NCI-H82 treated with DMSO at 0.1 percent for 48 hours (cell line): Measurements from ENCODE around the gene RPL31.
"Not testable (repeated sequence)": the region's sequence is repeated elsewhere in the genome, so short reads cannot be mapped to it uniquely, and the experiment has no call there.

Experiments
- DNase-seq: peaks from one replicate; lab custom pipeline; 2025; ENCODE audit not compliant: unreplicated experiment; lab: John Stamatoyannopoulos, UW

RPL31 gene

DNA sequence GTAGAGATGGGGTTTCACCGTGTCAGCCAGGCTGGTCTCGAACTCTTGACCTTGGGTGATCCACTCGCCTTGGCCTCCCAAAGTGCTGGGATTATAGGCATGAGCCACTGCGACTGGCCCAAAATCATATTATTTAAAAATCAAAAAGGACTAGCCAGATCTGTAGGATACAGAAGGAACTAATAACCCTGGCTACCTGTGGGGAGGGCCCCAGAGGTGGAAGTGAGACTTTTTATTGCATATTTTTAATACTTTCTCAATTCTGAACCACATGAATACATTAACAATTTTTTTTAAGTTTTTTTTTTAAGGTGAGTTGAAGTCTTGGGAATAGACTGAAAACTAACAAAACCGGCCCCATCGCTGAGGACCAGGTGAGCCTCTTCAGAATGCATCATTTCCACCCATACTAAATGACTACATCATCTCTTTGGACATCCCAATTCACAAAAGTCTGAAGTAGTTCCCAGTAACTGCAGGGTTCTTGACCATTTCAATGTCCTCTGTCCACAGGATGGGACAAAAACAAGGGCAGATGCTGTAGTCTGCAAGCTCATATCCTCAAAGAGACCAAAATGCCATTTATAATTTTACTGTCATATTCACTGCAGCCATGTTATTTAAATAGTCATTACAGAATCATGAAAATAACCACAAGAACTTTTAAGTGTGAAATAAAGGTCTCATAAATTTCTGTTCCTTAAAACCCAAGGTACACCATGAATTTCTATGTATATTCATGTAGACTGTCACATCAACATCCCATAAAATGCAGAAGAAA lies 21.4 kb downstream of the RPL31 start:
- no peak for DNase-seq

DNA sequence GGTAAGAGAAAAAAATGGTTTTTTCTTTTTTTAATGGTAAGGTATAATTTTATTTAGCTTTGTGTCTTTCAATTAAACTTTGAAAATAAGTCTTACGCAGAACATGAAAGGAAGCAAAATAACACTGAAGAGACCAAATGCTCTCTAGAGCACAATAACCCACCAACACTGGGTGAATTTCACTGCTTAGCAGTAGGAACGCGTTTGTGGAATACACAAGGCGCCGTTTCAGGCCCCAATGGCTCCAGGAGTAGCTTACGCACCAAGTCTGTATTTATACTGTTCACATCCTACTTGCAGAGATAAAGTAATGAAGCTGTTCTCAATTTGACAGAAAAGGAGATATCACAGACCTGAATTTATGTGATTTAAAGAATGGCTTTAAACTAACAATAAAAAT lies 23.5 kb downstream of the RPL31 start:
- DNase-seq, result no peak

GRCh38 chr2:101026253-101026701 lies 24.2 kb downstream of the RPL31 start:
- no peak for DNase-seq

GRCh38 chr2:101026923-101027469 lies 24.9 kb downstream of the RPL31 start:
- DNase-seq, result no peak

DNA sequence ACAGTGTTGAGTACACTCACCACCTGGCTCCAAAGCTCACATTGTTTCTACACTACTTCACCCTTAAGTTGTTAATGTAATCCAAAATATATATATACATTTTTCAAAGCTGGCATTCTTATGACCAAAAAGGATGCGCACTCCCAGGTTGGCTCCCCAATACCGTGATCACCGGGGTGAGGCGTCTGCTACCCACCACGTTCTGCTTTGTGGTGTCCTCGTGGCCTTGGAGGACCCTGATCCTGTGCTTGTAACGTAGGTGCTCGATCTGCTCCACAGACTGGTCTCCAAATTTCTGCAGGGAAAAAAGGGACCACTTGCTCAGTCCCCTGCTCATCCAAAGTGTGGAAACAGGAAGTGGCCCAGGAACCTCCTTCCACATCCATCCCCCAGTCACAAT lies 25.8 kb downstream of the RPL31 start:
- no peak for DNase-seq

- DNase-seq, result no peak
These were observed 28.9 kb downstream of the RPL31 start for GRCh38 chr2:101030866-101031554.

- no peak for DNase-seq
These were observed 30.1 kb downstream of the RPL31 start for GRCh38 chr2:101032084-101032776.

DNA sequence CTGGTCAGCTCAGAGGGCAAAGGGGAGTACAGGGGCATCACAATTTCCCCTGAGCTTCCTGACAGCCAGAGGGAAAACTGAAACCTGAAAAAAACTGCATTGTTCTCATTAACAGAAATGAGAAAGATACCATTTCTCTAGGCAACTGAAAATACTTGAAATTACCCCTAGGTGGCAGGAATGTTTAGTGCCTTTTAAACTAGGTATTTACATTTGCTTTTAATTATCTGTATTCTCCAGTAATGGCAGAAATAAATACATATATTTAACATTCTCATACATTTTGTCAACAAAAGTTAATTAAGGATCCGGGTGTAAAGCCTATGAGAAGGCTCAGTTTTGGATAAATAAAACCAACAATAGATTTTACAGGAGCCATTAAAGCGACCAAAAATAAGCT lies 34.5 kb downstream of the RPL31 start:
- DNase-seq, result no peak

DNA sequence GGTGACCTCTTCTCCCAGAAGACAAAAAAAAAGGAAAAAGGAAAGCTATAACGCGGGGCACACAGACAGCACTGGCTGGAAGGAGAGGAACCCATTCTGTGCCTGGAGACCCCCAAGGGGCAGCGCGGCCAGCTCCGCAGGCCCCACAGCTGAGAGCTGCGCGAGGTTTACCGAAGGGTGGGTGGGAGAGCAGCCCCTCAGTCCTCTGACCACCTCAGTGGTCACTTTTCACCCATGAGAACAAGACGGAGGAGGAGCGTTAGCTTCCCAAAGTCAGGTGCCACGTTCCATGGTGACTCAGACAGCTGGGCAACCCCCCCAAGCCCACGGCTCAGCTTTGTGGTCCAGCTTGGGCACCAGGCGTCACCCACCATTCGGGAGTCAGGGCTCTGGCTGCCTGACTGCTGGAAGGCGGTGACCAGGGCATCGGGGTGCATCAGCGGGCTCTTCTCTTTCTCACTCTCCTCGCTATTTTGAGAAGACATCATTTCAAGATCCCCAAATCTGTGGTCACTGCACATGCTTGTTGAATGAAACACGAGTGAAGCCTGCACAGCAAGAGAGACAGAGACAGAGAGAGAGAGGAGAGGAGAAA lies 35.2 kb downstream of the RPL31 start:
- DNase-seq, result no peak

- peak; percentile 12 for DNase-seq
These were observed 36.6 kb downstream of the RPL31 start for GRCh38 chr2:101038455-101039255.

GRCh38 chr2:101040072-101040471 lies 38.0 kb downstream of the RPL31 start:
- DNase-seq, result no peak

DNA sequence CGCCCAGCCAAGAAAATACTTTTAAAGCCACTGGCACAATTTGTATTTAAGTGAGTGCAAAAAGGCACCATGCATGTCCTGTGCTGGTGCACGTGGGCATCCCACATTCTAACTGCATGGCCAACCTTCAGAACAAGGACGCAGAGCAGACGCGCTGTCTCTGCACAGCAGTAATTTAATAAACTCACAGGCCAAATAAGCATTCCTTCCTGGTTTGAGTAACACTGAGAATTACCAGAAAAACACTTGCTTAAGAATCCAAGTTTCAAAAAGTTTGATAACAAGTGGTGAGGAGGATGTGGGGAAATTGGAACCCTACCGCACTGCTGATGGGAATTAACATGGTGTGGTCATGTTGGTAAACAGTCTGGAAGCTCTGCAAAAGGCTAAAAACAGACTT lies 38.7 kb downstream of the RPL31 start:
- DNase-seq, result no peak

- DNase-seq, result no peak
These were observed 39.3 kb downstream of the RPL31 start for GRCh38 chr2:101041413-101041812.

DNA sequence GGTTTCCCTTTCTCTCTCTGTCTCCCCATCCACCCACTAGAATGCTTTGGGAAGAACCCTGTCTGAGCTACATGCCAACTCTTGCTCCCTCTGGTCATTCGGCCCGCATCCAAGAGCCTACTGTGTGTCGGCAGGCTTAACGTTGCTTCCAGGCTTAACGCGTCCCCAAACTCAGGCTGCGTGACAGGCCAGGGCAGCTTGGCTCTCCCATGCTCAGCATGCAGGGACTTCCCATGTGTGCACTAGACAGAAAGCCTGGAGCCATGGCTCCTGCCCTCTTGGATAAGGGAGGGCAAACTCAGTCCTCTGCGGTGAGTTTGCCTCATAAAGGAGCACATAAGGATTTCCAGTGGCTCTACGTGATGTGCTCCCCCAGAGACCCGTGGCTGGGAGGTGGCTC lies 43.2 kb downstream of the RPL31 start:
- no peak for DNase-seq

- no peak for DNase-seq
These were observed 45.1 kb downstream of the RPL31 start for GRCh38 chr2:101047075-101047766.

GRCh38 chr2:101047774-101048173 lies 45.7 kb downstream of the RPL31 start:
- DNase-seq, result no peak

GRCh38 chr2:101048756-101049155 lies 46.7 kb downstream of the RPL31 start:
- no peak for DNase-seq

DNA sequence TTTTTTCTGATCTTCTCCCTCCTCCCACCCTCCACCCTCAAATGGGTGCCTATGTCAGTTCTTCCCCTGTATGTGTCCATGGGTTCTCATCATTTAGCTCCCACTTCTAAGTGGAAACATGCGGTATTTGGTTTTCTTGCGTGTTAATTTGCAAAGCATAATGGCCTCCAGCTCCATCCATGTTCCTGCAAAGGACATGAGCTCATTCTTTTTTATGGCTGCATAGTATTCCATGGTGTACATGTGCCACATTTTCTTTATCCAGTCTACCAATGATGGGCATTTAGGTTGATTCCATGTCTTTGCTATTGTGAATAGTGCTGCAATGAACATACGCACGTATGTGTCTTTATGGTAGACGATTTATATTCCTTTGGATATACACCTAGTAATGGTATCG lies 48.8 kb downstream of the RPL31 start:
- DNase-seq, result not testable (repeated sequence)

GRCh38 chr2:101052147-101052546 lies 50.1 kb downstream of the RPL31 start:
- no peak for DNase-seq

DNA sequence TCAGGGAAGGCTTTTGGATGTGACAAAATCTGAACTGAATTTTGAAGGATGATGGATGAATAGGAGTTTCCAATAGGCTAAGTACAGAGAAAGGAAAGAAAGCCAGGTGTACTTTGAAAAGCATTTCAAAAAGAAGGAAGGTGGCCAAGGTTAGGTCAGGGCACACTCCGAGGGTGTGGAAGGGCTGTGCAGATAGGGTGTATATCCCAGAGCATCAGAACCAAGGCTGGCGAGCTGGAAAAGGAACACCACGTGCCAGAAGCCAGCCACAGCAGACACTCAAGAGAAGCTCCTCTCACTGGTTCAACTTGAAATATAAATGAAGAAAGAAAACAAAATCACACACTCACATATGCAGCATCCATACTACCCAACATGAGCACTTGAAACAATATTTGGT lies 51.0 kb downstream of the RPL31 start:
- no peak for DNase-seq
